ENCODE results near the gene MED27. TPM values are rescaled to one million over a fixed set of nuclear protein-coding genes. Genes with fewer than 3 reads are reported as not detected.

MED27 gene
- total RNA-seq, 2 donors from 2014 or later, result 28.3 to 31.8 TPM

DNA sequence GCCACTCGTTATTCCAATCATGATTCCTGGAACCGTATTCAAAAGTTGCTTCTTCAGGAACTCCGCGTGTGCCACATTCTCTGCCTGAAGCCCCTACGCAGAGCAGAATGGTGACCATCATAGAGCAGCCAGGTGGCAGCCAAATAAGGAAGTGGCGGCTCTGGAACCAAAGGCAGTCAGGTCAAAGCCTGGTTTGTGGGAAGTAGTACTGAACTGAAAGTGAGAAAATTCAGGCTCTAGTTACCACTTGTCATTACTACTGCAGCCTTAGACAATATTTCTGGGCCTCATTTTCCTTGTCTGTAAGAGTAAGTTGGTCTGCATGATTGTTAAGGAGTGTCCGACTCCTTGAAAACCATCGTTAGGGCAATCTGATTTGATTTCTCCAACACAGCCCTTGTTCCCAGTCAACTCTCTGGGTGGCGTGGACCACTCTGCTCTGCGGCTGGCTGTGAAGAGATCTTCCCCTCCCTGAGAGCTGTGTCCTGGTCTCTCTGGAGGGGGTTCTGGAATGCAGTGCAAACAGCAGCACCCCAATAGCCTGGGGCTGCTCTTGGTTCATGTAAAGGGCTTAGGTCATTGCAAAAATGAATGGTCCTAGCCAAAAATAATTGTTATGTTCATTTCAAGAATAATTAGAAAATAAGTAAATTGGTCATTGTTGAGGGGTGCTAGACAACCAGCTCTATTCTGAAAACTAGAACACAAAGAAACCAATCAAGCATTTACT lies 102.4 kb downstream of the MED27 start:
- ATAC-seq (no peak), DNase-seq (ENCODE audit: low spot score in 2 of 2) (no peak)
- Mint-ChIP-seq H3K9me3 (no peaks in the 10 kb centered on the region), H3K36me3 (peaks cover 0 to 6% of the 10 kb centered on the region in 2 donors), H3K27ac (peak overlapping the region in 1 of 2 donors; percentile 10)

DNA sequence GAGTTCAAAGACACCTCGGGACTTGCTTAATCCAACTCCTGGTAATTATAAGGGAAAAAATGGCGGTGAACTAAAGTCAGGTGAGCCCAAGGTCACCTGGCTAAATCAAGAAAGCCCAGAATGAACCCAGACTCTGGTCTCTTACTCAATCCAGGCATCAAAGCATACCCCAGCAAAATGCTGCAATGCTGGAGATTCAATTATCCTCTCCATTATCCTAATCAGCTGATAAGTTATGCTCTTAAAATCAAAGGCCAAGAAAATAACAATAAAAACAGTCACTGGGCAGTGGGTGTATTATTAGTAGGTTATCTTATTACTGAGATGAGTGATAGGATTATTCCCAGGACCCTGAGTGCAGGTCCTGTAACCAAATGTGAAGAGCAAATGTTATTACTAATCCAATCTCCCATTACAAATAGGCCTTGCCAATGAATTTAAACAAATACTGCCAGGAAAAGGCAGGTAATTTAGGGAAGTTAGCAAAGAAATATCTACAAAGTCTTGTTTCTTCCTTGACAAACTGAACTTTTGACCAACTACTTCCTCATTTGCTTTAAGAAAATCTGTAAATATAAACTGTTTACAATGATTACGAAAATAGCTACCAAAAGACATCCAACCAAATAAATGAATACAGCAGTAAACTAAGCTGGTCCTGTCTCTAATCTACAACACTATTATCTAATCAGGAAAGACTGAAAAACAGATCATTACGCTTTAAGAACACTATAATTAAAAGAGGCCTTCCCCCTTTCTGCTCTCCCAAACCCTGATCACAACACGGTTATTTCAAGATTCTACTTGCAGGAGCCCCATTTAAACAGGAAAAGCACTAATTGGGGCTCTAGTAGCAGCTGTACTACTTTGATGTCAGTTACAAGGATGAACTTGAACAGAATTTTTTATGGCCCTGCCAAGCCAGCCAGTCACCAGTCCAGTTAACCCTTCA lies 103.2 kb downstream of the MED27 start:
- peaks cover 0 to 6% of the 10 kb centered on the region in 2 donors for H3K36me3 Mint-ChIP-seq
- ATAC-seq (no peak), DNase-seq (ENCODE audit: low spot score in 2 of 2) (no peak)
- no peak overlapping the region for H3K27ac Mint-ChIP-seq
- H3K9me3 Mint-ChIP-seq, result no peaks in the 10 kb centered on the region

- H3K9me3 Mint-ChIP-seq, result no peaks in the 10 kb centered on the region
- no peak overlapping the region for H3K27ac Mint-ChIP-seq
- no peak for DNase-seq (ENCODE audit: low spot score in 2 of 2)
- no peak for ATAC-seq
- peaks cover 0 to 6% of the 10 kb centered on the region in 2 donors for H3K36me3 Mint-ChIP-seq
Measured at GRCh38 chr9:131972889-131973288, 106.8 kb downstream of the MED27 start.

DNA sequence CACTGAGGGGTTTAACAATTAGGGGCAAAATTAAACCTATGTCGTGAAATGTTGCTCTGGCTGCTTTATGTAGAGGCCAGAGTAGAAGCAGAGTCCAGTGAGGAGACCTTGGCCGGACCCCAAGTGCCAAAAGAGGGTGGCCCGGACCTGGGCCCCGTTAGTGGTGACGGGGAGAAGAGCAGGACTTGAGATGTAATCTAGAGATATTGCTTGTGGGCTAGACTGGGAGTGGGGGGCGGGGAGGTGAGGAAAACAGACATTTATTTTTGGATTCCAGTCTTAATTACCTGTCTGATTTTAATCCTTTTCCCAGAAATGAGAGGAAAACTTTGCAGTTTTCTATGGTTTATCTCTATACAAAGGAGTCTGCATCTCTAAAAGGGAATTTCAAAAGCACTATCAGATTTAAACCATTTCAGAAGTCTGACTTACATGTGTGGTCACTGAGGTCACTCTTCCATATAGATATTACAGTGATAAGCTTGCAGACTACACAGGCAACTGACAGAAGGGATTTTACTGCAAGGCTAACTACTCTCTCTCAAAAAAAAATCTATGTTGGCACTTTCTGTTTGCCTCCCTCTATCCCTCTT lies 108.1 kb downstream of the MED27 start:
- H3K9me3 Mint-ChIP-seq, result no peaks in the 10 kb centered on the region
- peaks cover 0 to 6% of the 10 kb centered on the region in 2 donors for H3K36me3 Mint-ChIP-seq
- DNase-seq (ENCODE audit: low spot score in 2 of 2), result no peak
- no peak overlapping the region for H3K27ac Mint-ChIP-seq
- ATAC-seq, result no peak

DNA sequence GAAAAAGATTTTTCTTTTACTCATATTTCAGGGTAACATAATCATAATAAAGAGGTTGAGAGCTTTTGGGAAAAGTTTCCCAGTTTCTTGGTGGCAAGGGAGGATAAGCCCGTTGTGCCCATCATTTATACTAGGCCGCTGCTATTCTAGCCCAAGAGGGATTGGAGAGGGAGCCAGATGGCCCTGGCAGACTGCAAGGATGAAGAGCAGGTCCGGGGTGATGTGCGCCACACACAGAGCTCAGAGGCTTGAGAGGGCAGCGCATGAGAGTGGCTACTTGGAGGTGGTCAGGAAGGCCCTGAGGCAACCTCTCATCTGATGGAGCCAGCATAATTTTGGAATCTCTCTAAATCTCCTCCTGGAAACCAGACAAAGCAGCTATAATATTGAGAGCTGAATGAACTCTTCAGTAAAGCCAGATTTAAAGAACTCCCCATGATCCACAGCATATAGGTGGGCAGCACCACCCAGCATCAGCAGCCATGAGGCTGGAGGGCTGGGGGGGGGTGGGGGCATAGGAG lies 110.1 kb downstream of the MED27 start:
- no peak for DNase-seq (ENCODE audit: low spot score in 2 of 2)
- no peak for ATAC-seq
- Mint-ChIP-seq H3K27ac (no peak overlapping the region), H3K9me3 (no peaks in the 10 kb centered on the region), H3K36me3 (peaks cover 0 to 2% of the 10 kb centered on the region in 2 donors)

GRCh38 chr9:131968632-131969031 lies 111.0 kb downstream of the MED27 start:
- DNase-seq (ENCODE audit: low spot score in 2 of 2) (no peak), ATAC-seq (no peak)
- H3K27ac Mint-ChIP-seq, result no peak overlapping the region
- peaks cover 0 to 4% of the 10 kb centered on the region in 2 donors for H3K9me3 Mint-ChIP-seq
- no peaks in the 10 kb centered on the region for H3K36me3 Mint-ChIP-seq

DNA sequence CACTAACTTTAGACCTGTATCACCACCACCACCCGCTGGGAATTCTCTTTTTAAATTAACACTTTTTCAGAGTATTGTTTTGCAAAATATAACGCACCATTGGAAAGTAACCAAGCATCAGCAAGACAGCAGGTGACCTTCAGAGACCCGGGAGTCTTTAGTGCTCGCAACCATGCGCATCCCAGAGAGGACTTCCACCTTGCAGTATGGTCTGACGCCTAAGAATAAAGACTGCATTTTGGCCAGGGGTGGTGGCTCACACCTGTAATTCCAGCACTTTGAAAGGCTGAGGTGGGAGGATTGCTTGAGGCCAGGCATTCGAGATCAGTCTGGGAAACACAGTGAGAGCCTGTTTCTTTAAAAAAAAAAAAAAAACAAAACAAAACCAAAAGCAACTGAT lies 113.8 kb downstream of the MED27 start:
- Mint-ChIP-seq H3K27ac (no peak overlapping the region), H3K36me3 (no peaks in the 10 kb centered on the region), H3K9me3 (peaks cover 0 to 4% of the 10 kb centered on the region in 2 donors)
- no peak for DNase-seq (ENCODE audit: low spot score in 2 of 2)
- ATAC-seq, result no peak

GRCh38 chr9:131965103-131965502 lies 114.6 kb downstream of the MED27 start:
- Mint-ChIP-seq H3K36me3 (no peaks in the 10 kb centered on the region), H3K9me3 (peaks cover 0 to 4% of the 10 kb centered on the region in 2 donors), H3K27ac (no peak overlapping the region)
- ATAC-seq (no peak), DNase-seq (ENCODE audit: low spot score in 2 of 2) (no peak)

DNA sequence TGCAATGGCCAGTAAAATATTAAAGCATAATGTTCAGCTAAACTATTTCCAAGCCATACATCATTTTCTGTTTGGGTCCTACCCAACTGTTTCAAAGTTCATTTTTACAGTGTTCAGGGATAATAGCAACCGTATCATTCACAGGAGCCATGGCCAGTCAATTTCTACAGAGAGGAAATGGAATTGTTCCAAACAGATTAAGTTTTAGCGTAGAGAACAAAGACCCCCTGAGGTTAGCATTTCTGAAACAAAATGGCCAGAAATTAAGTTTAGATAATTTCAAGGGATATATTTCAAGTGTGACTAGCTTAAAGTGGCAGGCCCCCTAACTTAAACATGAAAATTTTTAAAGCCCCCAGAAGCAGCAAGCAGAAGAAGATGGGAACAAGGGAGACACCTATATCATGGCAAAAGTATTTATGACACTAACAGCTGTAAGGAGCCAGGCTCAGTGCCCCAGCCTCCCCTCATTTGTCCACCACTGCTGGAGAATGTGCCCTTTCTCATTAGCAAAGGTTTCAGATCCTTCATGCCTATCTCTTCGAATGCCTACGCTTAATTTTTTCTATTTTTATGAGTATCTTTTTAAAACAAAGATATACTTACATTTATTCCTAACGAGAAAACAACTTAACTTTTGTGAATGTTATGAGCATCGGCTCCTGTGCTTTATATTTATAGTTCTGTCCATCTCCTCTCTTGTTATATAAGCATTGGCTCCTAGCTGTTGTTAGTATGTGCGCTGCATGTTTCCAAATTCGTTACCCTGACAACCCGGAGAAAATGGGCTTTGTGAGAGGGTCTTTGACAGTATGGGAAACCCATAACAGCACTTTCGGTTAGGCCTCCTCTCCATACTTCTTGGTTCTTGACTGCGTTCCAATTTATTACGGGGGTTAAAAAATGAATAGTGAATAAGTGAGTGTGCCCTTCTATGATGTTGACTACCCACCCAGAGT lies 116.3 kb downstream of the MED27 start:
- ATAC-seq (no peak), DNase-seq (ENCODE audit: low spot score in 2 of 2) (no peak)
- Mint-ChIP-seq H3K36me3 (no peaks in the 10 kb centered on the region), H3K9me3 (peaks cover 0 to 4% of the 10 kb centered on the region in 2 donors), H3K27ac (no peak overlapping the region)

DNA sequence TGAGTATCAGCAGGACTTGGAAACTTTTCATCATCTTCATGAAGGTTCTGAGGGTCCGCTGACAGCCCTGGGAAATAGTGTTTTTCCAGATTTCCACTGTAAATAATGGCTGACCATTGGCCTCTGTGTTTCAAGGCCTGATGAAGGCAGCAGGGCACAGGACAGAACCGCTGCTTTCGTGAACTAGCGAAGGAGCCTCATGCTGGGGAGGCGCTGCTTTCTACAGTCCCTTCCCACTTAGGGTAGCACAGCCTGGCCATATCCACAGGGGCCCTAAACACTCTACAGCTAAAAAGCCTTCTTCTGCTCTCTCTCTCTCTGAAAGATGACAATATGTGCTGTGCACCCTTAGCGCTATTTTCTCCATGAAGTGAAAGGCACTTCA lies 118.2 kb downstream of the MED27 start:
- H3K9me3 Mint-ChIP-seq, result peaks cover 0 to 4% of the 10 kb centered on the region in 2 donors
- ATAC-seq (no peak), DNase-seq (ENCODE audit: low spot score in 2 of 2) (no peak)
- H3K27ac Mint-ChIP-seq, result no peak overlapping the region
- H3K36me3 Mint-ChIP-seq, result no peaks in the 10 kb centered on the region

GRCh38 chr9:131960851-131961495 lies 118.7 kb downstream of the MED27 start:
- Mint-ChIP-seq H3K27ac (no peak overlapping the region), H3K9me3 (peaks cover 0 to 4% of the 10 kb centered on the region in 2 donors), H3K36me3 (no peaks in the 10 kb centered on the region)
- DNase-seq (ENCODE audit: low spot score in 2 of 2) (no peak), ATAC-seq (no peak)

GRCh38 chr9:131960311-131960710 lies 119.4 kb downstream of the MED27 start:
- no peaks in the 10 kb centered on the region for H3K36me3 Mint-ChIP-seq
- peaks cover 0 to 4% of the 10 kb centered on the region in 2 donors for H3K9me3 Mint-ChIP-seq
- ATAC-seq, result peak; percentile 33 to 59
- H3K27ac Mint-ChIP-seq, result no peak overlapping the region
- DNase-seq (ENCODE audit: low spot score in 2 of 2), result no peak

DNA sequence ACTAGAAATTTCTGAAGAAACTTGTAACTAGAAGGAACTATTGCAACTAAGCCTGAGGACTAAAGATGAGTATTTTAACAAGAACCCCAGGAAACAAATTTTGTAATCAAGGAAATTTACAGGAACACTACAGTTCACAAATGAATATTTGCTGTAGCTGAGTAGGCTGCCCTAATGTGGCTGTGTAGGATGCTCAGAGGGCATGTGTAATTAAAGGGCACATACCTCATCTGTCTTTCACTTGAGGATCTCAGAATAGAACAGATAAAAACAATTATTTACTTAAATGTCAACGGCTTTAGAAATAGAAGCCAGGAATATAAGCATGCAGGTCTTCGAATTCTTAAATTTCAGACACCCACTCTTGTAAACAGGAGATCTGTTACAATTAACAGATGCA lies 119.8 kb downstream of the MED27 start:
- H3K9me3 Mint-ChIP-seq, result peaks cover 0 to 4% of the 10 kb centered on the region in 2 donors
- DNase-seq (ENCODE audit: low spot score in 2 of 2) (no peak), ATAC-seq (no peak)
- H3K36me3 Mint-ChIP-seq, result no peaks in the 10 kb centered on the region
- H3K27ac Mint-ChIP-seq, result no peak overlapping the region

DNA sequence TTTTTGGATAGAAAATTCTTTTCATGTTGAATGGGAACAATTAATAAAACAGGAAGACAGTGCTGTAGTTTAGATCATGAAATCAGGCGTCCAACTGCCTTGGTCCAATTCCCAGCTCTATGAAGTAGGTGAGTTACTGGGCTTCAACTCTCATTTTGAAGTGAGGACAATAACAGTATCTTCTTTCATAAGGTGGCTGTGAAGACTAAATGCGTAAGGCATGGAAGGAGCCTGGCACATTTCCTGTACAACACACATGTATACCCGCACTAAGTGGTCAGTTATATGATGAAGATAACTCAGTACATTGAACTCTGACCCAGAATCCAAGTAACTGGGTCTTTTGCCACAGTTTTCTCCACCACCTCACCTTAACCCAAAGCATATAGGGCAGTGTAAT lies 120.6 kb downstream of the MED27 start:
- ATAC-seq (no peak), DNase-seq (ENCODE audit: low spot score in 2 of 2) (no peak)
- no peaks in the 10 kb centered on the region for H3K36me3 Mint-ChIP-seq
- H3K27ac Mint-ChIP-seq, result no peak overlapping the region
- H3K9me3 Mint-ChIP-seq, result peaks cover 0 to under 1% of the 10 kb centered on the region in 2 donors

- DNase-seq (ENCODE audit: low spot score in 2 of 2) (no peak), ATAC-seq (no peak)
- Mint-ChIP-seq H3K9me3 (no peaks in the 10 kb centered on the region), H3K36me3 (no peaks in the 10 kb centered on the region), H3K27ac (no peak overlapping the region)
Measured at GRCh38 chr9:131954299-131954698, 125.4 kb downstream of the MED27 start.

Measured in activated naive CD4-positive, alpha-beta T cell treated with anti-CD3 and anti-CD28 coated beads, Interleukin-2, amount 50 U/mL, for 72 hours (primary cell).